SJCRH30 (cell line): ENCODE measurements around the gene TBX20. TPM values are rescaled to one million over a fixed set of nuclear protein-coding genes. Genes with fewer than 3 reads are reported as not detected.
"Not testable (repeated sequence)": the region's sequence is repeated elsewhere in the genome, so short reads cannot be mapped to it uniquely, and the experiment has no call there.

ENCODE experiments used
- DNase-seq, 2 experiments: peaks; one replicate each; pipeline ENCODE4 v3.0.0-alpha.2; 2015 to 2020
- H3K27ac ChIP-seq: fragments of 250-450 bp; sonication (Bioruptor Pico); 2 replicates; pipeline ENCODE4 v1.5.1; 2020; ENCODE audit warnings: mild to moderate bottlenecking, moderate library complexity
- H3K27me3 ChIP-seq: fragments of 250-450 bp; sonication (Bioruptor Pico); 2 replicates; pipeline ENCODE4 v1.5.1; 2020; ENCODE audit warnings: mild to moderate bottlenecking, moderate library complexity
- H3K36me3 ChIP-seq: fragments of 250-450 bp; sonication (Bioruptor Pico); 2 replicates; pipeline ENCODE4 v1.5.1; 2020; ENCODE audit warnings: mild to moderate bottlenecking, moderate library complexity
- H3K4me1 ChIP-seq: fragments of 250-450 bp; sonication (Bioruptor Pico); 2 replicates; pipeline ENCODE4 v1.5.1; 2020; ENCODE audit warnings: mild to moderate bottlenecking, moderate library complexity
- H3K4me3 ChIP-seq: fragments of 250-450 bp; sonication (Bioruptor Pico); 2 replicates; pipeline ENCODE4 v1.5.1; 2020; ENCODE audit warnings: mild to moderate bottlenecking, moderate library complexity
- H3K9me3 ChIP-seq: fragments of 250-450 bp; sonication (Bioruptor Pico); replicated peaks from 2 replicates; pipeline ENCODE4 v1.5.1; 2020; ENCODE audit warnings: mild to moderate bottlenecking, moderate library complexity
- total RNA-seq: library from RNA; depleted of rRNA; stranded (reverse); fragments of >200 nt; shearing (Covaris generic); gene quantifications from 2 replicates; pipeline ENCODE4 v1.2.3, GENCODE V29; 2014; rRNA removed

TBX20 gene
- total RNA-seq, 1 experiment from 2014 or later, result 2.6 TPM

DNA sequence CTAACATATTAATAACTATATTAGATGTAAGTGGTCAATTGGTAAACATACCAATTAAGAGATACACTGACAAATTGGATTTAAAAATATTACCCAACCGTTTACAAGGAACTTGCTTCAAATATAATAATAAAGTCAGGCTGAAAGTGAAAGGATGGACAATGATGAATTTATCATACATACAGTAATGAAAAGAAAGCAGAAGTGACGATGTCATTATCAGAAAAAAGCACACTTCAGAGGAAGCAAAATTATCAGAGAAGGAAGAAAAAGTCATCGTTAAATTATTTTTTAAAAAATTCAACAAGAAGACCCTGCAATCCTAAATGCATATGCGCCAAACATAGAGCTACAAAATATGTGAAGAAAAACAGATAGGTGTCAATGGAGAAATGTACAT lies 81.8 kb downstream of the TBX20 start:
- H3K27me3 ChIP-seq, H3K9me3 ChIP-seq, H3K4me3 ChIP-seq, H3K36me3 ChIP-seq, H3K4me1 ChIP-seq, DNase-seq, H3K27ac ChIP-seq: not testable (repeated sequence)

GRCh38 chr7:35167658-35168057 lies 86.2 kb downstream of the TBX20 start:
- H3K4me3 ChIP-seq, DNase-seq, H3K4me1 ChIP-seq, H3K9me3 ChIP-seq, H3K27ac ChIP-seq, H3K36me3 ChIP-seq, H3K27me3 ChIP-seq: not testable (repeated sequence)

- not testable (repeated sequence) for DNase-seq, H3K27ac ChIP-seq, H3K4me3 ChIP-seq, H3K27me3 ChIP-seq, H3K36me3 ChIP-seq, H3K9me3 ChIP-seq, H3K4me1 ChIP-seq
Observed at GRCh38 chr7:35167158-35167557, 86.7 kb downstream of the TBX20 start.

- not testable (repeated sequence) for H3K36me3 ChIP-seq, H3K27me3 ChIP-seq, H3K9me3 ChIP-seq, H3K4me1 ChIP-seq, H3K27ac ChIP-seq, DNase-seq, H3K4me3 ChIP-seq
Observed at GRCh38 chr7:35161059-35161740, 92.7 kb downstream of the TBX20 start.

Other genes with a start within 250 kb of the TBX20 start
- gene DPY19L1, start 216.6 kb downstream of the TBX20 start, total RNA-seq, result 45.8 and 46.2 TPM in 2 replicates